SK-N-SH treated with all-trans-retinoic acid at 6 μM for 48 hours (cell line): ENCODE measurements around the gene GPBP1L1.
A peak's percentile ranks its signal among the peaks of the same experiment; 100 is the strongest.

ENCODE experiments used
- ATAC-seq: fragments of 200-7000 bp; cut with Tn5 transposase; 3 replicates; pipeline ENCODE4 v1.9.1; 2020; ENCODE audit warnings: mild to moderate bottlenecking, moderate library complexity
- BACH2 ChIP-seq: fragments of 250-450 bp; sonication (Bioruptor Pico); IDR thresholded peaks from 2 replicates; pipeline ENCODE4 v1.9.0; 2021; ENCODE audit warnings: mild to moderate bottlenecking, borderline replicate concordance
- CSDC2 ChIP-seq: fragments of 250-450 bp; sonication (Bioruptor Pico); IDR thresholded peaks from 2 replicates; pipeline ENCODE4 v1.5.0; 2020; ENCODE audit warnings: mild to moderate bottlenecking, moderate library complexity
- CSRNP3 ChIP-seq: fragments of 250-450 bp; sonication (Bioruptor Pico); IDR thresholded peaks from 2 replicates; pipeline ENCODE4 v1.5.1; 2021; ENCODE audit warnings: mild to moderate bottlenecking, moderate library complexity
- ESRRG ChIP-seq: fragments of 250-450 bp; sonication (Bioruptor Pico); IDR thresholded peaks from 2 replicates; pipeline ENCODE4 v1.6.1; 2021; ENCODE audit warnings: mild to moderate bottlenecking
- GLIS3 ChIP-seq: fragments of 250-450 bp; sonication (Bioruptor Pico); IDR thresholded peaks from 2 replicates; pipeline ENCODE4 v1.5.0; 2020; ENCODE audit warnings: mild to moderate bottlenecking, moderate library complexity
- ISL1 ChIP-seq: fragments of 250-450 bp; sonication (Bioruptor Pico); IDR thresholded peaks from 2 replicates; pipeline ENCODE4 v2.1.2; 2022; ENCODE audit warnings: mild to moderate bottlenecking, moderate library complexity
- PATZ1 ChIP-seq: fragments of 250-450 bp; sonication (Bioruptor Pico); IDR thresholded peaks from 2 replicates; pipeline ENCODE4 v1.8.0; 2020; ENCODE audit warnings: mild to moderate bottlenecking, moderate library complexity, borderline replicate concordance
- POU6F1 ChIP-seq: fragments of 250-450 bp; sonication (Bioruptor Pico); IDR thresholded peaks from 2 replicates; pipeline ENCODE4 v1.8.0; 2021; ENCODE audit warnings: low read depth, mild to moderate bottlenecking, moderate library complexity, borderline replicate concordance
- PPARA ChIP-seq: fragments of 250-450 bp; sonication (Bioruptor Pico); IDR thresholded peaks from 2 replicates; pipeline ENCODE4 v1.5.0; 2020; ENCODE audit warnings: mild to moderate bottlenecking, borderline replicate concordance
- RARB ChIP-seq: fragments of 250-450 bp; sonication (Bioruptor Pico); IDR thresholded peaks from 2 replicates; pipeline ENCODE4 v1.8.0; 2021; ENCODE audit warnings: mild to moderate bottlenecking, moderate library complexity
- SNAI2 ChIP-seq: fragments of 250-450 bp; sonication (Bioruptor Pico); IDR thresholded peaks from 2 replicates; pipeline ENCODE4 v1.5.0; 2020; ENCODE audit warnings: mild to moderate bottlenecking, moderate library complexity
- TCF4 ChIP-seq: fragments of 250-450 bp; sonication (Bioruptor Pico); IDR thresholded peaks from 2 replicates; pipeline ENCODE4 v1.8.0; 2021; ENCODE audit warnings: mild to moderate bottlenecking, moderate library complexity, borderline replicate concordance
- TOX ChIP-seq: fragments of 250-450 bp; sonication (Bioruptor Pico); IDR thresholded peaks from 2 replicates; pipeline ENCODE4 v1.8.0; 2021; ENCODE audit warnings: mild to moderate bottlenecking, moderate library complexity, borderline replicate concordance
- ZC3H10 ChIP-seq: fragments of 250-450 bp; sonication (Bioruptor Pico); IDR thresholded peaks from 2 replicates; pipeline ENCODE4 v1.5.1; 2021; ENCODE audit warnings: mild to moderate bottlenecking, moderate library complexity
- ZFP3 ChIP-seq: fragments of 250-450 bp; sonication (Bioruptor Pico); IDR thresholded peaks from 2 replicates; pipeline ENCODE4 v1.5.0; 2020; ENCODE audit warnings: mild to moderate bottlenecking, moderate library complexity
- ZNF565 ChIP-seq: fragments of 450-650 bp; formaldehyde crosslinking; conservative IDR thresholded peaks from 2 replicates; pipeline ENCODE4 v1.5.0; 2020; ENCODE audit warnings: low read depth, mild to moderate bottlenecking, moderate library complexity
- ZNF70 ChIP-seq: fragments of 450-650 bp; formaldehyde crosslinking; IDR thresholded peaks from 2 replicates; pipeline ENCODE4 v1.5.0; 2020; ENCODE audit warnings: mild to moderate bottlenecking, moderate library complexity
- ZNF8 ChIP-seq: fragments of 450-650 bp; formaldehyde crosslinking; IDR thresholded peaks from 2 replicates; pipeline ENCODE4 v1.5.0; 2020; ENCODE audit warnings: mild to moderate bottlenecking, moderate library complexity
- TF ChIP-seq, protein P1 (sequence below): fragments of 250-450 bp; sonication (Bioruptor Pico); IDR thresholded peaks from 2 replicates; pipeline ENCODE4 v1.5.0; 2020; ENCODE audit warnings: mild to moderate bottlenecking, moderate library complexity
- TF ChIP-seq, protein P2 (sequence below): fragments of 250-450 bp; sonication (Bioruptor Pico); IDR thresholded peaks from 2 replicates; pipeline ENCODE4 v1.5.1; 2020; ENCODE audit warnings: low read depth, mild to moderate bottlenecking, moderate library complexity

Gene GPBP1L1

DNA sequence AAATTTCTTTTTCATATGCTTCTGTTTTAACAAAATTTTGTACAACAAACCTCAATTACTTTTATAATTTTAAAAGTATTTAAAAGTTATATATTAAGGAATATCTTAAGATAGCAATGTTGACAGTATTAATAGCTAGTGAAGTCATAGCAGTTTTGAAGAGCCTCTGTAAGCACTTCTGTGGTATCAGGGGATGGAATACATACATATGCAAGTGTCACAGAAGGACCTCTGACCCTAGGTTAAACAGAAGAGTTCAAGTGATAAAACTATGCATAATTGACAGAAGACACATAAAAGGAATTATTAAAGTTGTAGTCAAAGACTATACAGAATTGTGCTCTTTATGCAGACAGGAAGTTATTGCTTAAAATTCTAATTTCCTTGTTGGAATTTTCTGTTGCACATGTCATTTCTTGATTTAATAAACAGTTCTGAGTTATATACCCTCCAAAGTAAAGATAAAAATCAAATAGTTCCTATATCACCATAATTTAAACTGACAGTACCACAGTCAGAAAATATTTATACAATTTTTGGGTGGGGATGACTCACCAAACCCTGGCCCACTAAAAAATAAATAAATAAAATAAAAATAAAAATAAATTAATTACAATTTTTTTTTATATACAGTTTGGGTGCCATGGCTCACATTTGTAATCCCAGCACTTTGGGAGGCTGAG, 37.1 kb upstream of the GPBP1L1 start:
- peak; percentile 50 for ATAC-seq
- TF ChIP-seq, protein P1, sequence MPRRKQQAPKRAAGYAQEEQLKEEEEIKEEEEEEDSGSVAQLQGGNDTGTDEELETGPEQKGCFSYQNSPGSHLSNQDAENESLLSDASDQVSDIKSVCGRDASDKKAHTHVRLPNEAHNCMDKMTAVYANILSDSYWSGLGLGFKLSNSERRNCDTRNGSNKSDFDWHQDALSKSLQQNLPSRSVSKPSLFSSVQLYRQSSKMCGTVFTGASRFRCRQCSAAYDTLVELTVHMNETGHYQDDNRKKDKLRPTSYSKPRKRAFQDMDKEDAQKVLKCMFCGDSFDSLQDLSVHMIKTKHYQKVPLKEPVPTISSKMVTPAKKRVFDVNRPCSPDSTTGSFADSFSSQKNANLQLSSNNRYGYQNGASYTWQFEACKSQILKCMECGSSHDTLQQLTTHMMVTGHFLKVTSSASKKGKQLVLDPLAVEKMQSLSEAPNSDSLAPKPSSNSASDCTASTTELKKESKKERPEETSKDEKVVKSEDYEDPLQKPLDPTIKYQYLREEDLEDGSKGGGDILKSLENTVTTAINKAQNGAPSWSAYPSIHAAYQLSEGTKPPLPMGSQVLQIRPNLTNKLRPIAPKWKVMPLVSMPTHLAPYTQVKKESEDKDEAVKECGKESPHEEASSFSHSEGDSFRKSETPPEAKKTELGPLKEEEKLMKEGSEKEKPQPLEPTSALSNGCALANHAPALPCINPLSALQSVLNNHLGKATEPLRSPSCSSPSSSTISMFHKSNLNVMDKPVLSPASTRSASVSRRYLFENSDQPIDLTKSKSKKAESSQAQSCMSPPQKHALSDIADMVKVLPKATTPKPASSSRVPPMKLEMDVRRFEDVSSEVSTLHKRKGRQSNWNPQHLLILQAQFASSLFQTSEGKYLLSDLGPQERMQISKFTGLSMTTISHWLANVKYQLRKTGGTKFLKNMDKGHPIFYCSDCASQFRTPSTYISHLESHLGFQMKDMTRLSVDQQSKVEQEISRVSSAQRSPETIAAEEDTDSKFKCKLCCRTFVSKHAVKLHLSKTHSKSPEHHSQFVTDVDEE (CRISPR knock-in tag): no peak
- TF ChIP-seq ISL1 (peak; percentile 40; the same call in 1 of the 2 replicates), ESRRG (no peak), POU6F1 (no peak), ZC3H10 (CRISPR knock-in tag) (no peak)

DNA sequence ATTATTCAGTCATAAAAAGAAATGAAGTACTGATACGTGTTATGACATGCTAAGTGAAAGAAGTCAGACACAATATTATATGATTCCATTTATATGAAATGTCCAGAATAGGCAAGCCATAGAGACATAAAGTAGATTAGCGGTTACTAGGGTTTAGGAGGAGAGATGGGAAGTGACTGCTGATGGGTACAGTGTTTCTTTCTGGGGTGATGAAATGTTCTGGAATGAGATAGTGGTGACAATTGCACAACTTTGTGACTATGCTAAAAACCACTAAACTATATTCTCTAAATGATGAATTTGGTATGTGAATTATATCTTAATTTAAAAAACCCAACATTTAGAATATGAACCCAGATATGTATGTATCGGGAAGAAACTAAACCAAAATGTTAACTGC, 36.5 kb upstream of the GPBP1L1 start:
- TF ChIP-seq POU6F1: no peak
- TF ChIP-seq ZNF8 (CRISPR knock-in tag): no peak
- no peak for TF ChIP-seq PATZ1 (CRISPR knock-in tag)
- no peak for TF ChIP-seq TOX
- TF ChIP-seq PPARA: no peak
- no peak for TF ChIP-seq ZNF565
- no peak for TF ChIP-seq ZNF70 (CRISPR knock-in tag)
- no peak for TF ChIP-seq CSRNP3 (CRISPR knock-in tag)
- TF ChIP-seq ISL1: no peak
- TF ChIP-seq, all 23 proteins: peak for 0
- no peak for ATAC-seq

DNA sequence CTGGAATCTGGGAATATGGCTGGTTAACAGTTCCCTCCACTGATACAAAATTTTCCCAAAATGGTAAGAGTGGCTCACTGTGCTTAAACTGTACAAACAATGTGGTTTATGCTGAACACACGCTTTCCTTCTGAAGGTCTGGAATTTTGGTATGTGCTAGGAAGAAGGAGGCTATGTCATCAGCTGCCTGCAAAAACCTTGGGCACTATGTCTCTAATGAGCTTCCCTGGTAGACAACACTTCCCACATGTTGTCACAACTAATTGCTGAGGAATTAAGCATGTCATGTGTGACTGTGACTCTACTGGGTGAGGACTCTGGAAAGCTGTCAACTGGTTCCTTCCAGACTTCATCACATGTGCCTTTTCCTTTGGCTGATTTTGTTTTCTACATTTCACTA, 34.9 kb upstream of the GPBP1L1 start:
- peak; percentile 34; the same call in 1 of the 3 replicates for ATAC-seq
- TF ChIP-seq ZFP3: no peak
- TF ChIP-seq, protein P2, sequence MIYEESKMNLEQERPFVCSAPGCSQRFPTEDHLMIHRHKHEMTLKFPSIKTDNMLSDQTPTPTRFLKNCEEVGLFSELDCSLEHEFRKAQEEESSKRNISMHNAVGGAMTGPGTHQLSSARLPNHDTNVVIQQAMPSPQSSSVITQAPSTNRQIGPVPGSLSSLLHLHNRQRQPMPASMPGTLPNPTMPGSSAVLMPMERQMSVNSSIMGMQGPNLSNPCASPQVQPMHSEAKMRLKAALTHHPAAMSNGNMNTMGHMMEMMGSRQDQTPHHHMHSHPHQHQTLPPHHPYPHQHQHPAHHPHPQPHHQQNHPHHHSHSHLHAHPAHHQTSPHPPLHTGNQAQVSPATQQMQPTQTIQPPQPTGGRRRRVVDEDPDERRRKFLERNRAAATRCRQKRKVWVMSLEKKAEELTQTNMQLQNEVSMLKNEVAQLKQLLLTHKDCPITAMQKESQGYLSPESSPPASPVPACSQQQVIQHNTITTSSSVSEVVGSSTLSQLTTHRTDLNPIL: no peak
- TF ChIP-seq PPARA: no peak
- TF ChIP-seq SNAI2 (CRISPR knock-in tag): no peak
- TF ChIP-seq CSRNP3 (CRISPR knock-in tag): no peak
- no peak for TF ChIP-seq RARB (CRISPR knock-in tag)
- TF ChIP-seq POU6F1: no peak
- no peak for TF ChIP-seq GLIS3 (CRISPR knock-in tag)
- TF ChIP-seq, protein P1 (CRISPR knock-in tag): no peak
- no peak for TF ChIP-seq TCF4 (CRISPR knock-in tag)
- no peak for TF ChIP-seq BACH2 (CRISPR knock-in tag)
- no peak for TF ChIP-seq ESRRG
- TF ChIP-seq ZNF8 (CRISPR knock-in tag): no peak
- TF ChIP-seq CSDC2 (CRISPR knock-in tag): no peak
